Activated CD8-positive, alpha-beta memory T cell treated with anti-CD3 and anti-CD28 coated beads, Interleukin-2, amount 50 U/mL, for 48 hours (primary cell): ENCODE measurements around the gene ARHGAP24.

Experiments used
- DNase-seq: peaks from one replicate; pipeline ENCODE4 v3.0.0-alpha.2; 2020

Gene ARHGAP24

DNA sequence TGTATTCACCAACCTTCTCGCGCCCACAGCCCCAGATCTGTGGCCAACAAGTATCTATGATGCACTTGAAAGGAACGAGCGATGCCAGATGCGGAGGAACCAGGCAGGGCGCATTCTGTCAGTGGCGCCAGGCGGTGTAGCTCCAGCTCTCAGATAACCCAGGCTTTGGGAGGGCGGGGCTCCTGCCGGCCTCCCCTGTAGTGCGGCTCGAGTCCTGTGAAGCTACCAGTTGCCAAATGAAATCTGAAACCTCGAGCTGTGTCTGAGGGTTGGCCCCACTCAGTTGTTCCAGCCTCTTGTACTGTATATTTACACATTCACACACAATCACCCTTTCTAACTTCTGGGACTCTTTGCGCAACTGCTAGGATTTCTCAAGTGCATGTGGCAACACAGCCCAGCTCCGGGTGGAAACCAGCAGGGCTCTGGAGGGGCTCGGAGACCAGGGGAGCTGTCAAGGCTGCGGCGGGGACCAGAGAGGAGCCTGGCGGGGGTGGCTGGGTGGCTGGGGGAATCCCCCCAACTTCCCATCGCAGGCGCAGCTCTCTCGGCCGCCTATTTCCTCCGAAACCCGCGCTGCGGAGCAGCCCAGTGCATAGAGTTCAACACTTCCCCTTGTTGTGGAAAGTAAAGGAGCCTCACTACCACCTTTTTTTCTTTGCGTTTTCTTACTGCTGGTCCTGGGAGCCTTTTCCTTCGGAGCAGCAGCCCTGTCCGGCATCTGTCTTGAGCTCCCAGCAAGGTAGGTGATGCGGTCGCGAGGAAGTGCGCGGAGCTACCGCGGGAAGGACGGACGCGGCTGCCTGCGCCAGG lies at the start of gene ARHGAP24:
ARHGAP24 (plus strand) TSS at position 333 of the 813 bp plus-strand sequence.
- peak; percentile 59 for DNase-seq

DNA sequence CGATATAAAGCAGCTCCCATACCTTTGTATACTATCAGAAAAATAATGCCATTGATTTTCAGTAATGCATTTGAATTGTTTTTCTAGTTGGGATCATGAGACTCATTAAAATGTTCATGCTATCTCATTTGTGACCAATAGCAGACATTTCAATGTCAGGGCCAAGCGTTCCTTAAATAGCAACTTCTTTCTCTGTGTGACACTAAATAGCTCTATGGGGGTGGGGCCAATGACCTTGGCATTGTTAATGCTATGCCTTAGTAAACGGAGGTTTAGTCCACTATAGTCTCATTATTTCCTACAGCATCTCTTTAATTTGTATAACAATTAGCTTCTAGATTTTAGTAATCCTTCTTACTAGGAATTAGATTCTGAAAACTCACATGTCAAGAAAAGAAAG lies 48.6 kb upstream of the ARHGAP24 start:
- DNase-seq = no peak

DNA sequence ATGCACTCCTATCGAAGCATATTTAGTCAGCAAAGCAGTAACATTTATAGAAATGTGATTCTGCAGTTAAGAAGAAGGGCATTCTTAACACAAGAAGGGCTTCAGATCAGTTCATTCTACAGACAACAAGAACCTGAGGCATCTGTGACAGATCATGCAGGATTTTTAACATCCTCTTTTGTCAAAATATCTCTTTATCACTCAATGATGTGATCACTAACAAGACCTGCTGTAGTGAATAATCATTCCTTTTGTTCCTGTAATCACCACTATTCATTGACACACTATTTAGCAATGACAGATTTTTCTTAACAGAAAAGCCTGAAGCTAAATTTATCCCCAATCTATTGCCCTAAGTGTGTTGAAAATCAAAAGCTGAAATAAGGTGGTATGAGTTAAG lies 47.8 kb upstream of the ARHGAP24 start:
- no peak for DNase-seq

DNA sequence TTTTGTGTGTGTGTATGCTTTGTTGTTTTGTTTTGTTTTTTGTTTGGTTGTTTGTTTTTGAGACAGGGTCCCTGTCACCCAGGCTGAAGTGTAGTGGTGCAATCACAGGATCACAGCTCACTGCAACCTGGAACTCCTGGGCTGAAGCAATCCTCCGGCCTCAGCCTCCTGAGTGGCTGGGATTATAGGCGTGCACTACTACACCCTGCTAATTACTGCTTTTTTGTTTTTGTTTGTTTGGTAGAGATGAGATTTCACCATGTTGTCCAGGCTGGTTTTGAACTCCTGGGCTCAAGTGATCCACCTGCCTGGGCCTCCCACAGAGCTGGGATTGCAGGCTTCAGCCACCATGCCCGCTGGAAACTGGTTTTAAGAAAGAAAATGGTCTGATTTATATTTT lies 44.7 kb upstream of the ARHGAP24 start:
- DNase-seq = no peak

DNA sequence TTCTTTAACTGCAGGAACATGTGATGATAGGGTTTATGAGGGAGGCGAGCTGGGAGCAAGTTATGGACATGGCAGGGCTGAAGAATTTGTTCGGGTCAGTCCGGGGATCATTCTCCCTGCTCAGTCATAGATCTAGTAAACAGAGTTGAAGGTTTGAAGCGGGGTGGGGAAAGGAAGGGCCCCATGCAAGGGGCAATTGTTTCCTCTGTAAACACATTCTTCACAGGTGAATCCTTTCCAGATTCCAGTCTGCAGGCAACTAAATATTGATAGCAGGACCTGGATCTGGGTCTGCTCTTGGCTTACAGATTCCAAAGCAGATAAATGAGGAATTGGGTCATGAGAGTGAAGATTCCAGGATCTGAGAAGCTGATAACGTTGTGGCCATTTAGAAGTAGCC lies 44.3 kb upstream of the ARHGAP24 start:
- no peak for DNase-seq

DNA sequence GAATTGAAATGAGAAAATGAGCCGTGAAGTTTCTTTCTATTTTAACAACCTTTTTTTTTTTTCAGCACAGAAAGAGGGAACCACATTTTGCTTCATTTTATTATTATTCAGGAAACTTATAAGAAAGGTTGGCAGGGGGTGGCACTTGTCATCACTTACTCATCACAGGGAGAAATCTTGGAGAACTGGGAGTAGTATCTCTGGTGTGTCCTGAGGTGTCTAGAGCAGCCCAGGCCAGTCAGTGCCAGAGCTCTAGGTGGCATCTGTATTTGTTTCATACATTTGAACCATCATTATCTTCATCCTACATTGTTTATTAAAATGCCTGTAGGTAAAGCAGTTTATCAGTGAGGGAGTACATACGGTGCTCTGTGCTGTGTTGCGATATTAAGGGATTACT lies 43.8 kb upstream of the ARHGAP24 start:
- no peak for DNase-seq

DNA sequence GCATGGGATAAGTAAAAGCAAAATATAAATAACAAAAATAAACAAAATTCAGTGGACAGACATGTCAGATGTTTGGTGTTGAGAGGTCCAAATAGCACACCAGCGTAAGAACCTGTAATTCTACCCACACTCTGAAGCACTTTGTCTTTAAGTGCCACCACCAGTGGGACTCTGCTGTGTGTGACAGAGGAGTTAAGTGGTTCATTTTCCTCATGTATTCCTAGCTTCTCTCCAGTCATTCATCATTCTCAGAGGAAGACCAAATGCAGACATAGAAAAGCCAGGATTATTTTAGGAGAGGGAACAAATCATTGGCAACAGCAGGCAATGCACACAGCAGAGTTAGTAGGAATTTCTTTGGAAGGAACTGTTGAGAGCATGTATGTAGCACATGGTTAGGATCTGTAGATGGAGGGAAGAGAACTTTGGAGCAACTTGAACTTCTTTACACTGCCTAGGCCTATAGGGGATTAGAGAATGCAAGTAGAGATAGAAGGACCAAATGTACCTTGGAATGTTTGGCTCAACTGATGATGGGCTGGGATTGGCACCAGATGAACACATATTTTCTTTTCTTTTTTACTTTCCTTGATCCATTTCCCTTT lies 43.0 kb upstream of the ARHGAP24 start:
- no peak for DNase-seq

DNA sequence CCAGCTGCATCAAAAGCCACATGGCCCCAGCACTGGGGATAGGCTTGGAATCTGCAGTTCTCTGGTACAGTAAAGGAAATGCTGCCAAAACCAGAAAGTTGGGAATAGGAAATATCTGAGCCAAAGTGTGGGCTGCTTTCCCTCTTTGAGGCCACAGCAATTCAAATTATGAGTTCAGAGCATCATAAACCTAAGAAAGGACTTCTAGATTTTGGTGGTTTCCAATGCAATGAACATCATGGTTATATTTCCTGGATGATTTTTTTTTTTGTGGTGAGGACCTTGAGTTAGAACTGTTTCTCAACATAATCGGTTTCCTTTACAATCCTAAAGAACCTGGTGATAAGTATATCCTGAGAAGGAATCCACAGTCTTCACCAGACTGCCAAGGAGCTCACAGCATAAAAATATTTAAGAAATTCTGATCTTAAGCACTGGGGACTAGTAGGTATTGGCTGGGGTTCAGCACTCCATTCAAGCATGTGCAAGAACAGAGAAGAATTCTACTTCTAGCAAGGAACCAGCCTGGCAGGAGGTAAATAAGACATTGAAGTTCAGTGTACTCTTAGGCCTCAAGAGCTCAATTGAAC lies 29.8 kb upstream of the ARHGAP24 start:
- DNase-seq = no peak

DNA sequence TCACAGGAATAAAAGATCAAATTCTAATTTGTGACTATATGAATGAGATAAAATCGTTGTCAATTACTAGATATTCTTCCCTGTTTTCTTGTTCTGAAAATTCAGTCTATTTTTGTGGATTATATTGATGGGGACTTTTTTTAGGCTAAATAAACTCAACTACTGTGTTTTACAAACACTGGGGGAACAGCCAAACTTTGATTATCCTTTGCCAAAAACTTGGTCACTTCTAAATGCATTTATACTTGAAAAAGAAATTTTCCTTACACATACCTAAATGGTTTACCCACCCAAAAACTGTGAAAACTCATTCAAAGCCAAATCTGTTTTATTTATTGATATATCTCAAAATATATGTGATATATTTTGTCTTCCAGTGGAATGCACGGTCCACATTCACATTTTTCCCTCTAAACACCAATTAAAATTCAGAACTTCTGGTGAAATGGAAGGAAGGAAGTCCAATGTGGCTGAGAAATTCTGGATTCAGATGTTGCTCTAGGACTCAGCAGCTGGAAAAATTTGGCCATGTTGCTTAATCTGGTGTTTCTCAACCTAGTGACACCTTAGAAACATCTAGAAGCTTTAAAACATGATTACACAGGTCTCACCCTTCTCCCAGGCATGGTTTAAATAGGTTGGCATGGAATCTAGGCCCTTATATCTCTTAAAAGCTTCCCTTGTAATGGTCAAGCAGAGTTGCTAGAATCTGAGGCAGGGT lies 28.6 kb upstream of the ARHGAP24 start:
- no peak for DNase-seq

DNA sequence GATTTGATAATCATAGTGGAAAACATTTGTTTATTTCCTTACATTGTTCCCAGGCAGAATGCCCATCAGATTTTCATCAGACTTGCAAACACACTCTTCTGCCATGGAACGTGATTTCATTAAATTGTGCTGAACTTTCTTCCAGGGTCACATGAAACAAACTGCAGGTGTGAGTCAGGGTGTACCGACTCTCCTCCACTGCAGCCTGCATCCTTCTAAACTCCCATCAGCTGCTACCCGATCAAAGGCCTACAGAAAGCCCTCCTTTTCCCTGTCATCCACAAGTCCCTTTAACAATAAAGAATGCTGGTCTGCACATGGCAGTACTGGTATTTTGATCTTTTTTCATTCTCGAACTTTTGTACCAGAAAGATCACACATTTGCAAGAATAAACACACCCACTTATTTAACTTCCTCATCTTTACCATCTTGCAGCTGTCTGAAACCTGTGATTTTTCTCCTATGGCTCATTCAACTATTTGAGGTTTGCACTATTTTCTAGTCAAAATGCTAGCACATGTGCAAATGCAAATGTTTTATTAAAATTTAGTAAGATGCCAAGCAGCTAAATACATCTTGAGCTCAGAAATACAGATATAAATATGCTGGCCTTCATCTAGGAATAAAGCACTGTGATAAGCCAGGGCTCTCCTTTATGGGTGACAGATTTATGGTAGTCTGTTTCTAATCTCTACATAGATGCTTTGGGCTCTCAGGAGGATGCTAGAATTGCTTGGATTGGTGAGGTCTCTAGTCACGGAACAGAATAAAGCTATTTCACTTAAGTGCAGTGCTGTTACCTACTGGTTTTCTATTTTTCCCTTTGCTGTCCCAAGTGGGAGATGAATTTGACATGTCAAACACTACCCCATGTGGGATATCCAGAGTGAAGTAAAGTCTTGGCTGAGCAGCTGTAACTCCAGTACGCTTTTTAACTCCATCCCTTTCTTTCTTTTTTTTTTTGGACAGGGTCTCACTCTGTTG lies 25.8 kb upstream of the ARHGAP24 start:
- no peak for DNase-seq

DNA sequence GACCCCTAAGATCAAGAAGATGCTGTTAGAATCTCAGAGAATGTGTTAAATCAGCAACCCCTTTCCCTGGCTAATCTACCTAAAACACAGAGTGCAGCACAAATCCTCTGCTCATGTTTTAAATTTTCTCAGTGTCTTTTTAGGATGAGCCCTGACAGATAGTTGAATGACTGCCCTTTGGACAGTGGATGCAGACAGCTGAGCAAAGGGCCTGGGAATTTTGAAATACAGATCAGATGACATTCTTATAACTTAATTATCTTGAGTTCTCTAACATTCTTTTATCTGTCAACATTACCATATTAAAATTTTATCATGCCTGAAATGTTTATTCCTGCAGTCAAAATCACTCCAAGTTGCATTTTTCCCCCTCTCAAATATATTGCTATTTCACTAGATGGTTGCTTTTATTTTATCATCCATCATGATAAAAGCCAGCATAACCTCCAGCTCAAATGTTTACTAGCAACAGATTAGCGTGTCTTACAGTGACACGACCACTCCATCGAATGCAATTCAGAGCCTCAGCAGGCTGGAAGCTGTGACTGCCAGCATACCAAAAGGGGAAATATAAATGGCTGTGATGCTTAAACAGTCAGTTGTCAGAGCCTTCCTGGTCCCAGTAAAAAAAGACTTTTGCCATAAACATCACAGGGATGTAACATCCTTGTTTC lies 22.8 kb upstream of the ARHGAP24 start:
- no peak for DNase-seq

DNA sequence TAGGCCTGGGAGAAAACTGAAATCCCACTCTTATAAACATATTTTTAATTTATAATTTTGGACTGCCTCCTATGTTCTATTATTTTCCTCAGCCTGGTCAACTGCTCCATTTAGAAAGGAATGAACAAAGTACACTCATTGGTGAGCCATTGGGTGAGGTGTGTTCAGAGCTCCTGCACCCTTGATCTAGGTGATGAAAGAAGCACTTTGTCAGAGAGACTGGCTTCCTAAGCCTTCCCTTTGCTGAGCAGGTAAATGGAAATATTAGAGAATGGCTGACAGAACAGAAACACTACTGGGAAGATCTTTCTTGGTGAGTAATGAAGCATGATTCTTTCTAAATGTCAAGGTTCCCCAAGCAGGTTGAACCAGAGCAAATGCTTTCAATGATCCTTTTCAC lies 19.0 kb upstream of the ARHGAP24 start:
- no peak for DNase-seq

DNA sequence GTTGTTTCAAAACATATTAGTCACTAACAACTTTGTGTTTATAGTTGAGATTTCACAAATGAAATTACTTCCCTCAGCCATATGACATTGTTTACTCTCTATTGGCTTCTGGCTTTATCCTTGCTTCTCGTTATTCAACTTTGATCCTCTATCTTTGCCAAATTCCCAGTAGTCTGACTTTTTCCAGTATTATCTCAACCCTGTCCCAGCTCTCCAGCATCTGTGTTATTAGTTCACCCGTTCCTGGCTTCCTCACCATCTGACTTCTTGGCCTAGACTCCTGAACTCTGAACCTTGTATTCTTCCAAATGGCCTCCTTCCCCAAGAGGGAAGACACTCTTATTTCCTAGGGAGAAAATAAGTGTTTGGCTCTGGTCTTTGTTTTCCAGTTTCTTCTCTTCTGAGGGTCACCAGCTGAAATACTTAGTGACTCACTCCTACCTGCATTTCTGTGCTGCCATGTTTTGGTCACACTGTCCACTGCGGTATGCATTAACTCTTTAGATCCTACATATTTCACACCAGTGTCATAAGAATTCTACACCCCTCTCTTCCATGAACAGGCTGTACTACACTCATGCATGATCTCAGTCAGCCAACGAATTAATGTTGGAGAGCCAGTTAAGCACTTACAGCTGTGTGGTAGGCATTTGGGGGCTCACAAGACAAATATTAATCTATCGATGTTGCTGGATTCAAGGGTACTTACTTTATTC lies 17.0 kb upstream of the ARHGAP24 start:
- no peak for DNase-seq

DNA sequence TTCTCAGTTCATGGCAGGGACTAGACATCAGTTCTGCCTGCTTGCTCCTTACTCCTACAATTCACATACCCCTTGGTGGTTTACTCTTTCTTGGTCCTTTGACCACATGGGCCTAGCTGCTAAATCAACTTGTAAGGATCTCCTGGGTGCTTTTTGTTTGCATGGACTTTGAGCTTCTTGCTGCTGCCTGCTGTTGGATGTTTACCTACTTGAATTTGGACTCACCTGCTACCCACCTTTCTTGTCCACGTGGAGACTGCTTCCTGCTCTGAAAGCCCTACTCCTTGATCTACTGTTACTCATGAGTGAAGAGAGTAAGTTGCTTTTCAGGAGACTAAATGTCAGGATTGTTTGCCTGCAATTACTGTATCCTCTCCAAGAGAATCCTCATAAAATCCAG lies 15.2 kb upstream of the ARHGAP24 start:
- DNase-seq = no peak

DNA sequence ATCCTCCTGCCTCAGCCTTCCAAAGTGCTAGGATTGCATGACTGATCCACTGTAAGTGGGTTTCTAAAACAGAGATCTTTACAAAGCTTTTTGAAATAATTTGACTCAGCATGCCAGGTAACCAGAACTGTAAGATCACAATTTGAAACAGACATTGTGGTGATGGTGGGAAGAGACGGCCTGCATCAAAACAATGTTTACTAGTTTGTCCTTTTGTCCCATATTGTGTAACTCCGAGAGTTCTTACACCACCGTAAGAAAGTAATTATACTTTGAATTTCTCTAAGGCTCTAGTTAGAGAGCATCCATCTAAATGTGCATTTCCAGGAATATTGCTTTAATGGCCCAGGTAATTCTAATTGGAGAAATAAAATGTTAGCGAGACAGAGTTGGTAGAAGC lies 594 bp upstream of the ARHGAP24 start:
- DNase-seq = no peak

DNA sequence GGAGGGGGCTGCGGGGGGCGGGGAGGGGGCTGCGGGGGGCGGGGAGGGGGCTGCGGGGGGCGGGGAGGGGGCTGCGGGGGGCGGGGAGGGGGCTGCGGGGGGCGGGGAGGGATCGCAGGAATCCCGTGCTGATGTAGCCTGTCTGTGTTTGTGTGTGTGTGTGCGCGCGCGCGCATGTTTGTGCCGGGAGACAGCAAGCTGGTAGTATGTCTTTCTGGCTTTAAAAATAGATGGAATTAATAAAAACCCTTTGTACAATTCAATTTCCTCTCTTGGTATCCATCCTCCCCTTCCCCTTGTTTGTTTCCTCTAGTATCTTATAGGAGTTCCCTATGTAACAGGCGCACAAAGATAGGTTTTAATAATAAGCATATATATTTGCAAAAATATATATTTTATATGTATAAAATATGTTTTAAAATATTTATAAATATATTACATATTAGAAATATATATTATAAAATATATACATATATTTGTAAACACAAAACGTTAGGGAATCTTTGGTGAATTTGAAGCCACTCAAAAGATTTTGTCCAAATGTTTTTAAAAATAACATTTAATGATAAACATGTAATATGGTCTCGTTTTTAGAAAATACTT lies 782 bp downstream of the ARHGAP24 start:
- DNase-seq = no peak

DNA sequence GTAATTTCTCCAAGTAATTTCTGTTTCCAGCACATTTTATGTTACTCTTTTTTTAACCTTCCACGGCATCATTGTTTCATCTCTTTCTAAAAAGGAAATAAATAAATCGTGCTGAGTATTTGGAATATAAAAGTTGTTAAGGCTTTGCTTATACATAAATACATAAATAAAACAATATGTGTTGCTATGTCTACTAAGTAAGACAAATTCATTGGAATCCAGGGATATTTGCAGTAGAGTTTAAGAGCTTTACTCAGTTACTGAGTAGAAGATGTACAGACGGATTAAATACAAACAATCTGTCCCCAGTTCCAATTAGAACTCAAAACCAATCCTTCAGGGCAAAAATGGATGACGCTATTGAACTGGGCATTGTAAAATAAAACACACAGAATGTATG lies 1.4 kb downstream of the ARHGAP24 start:
- DNase-seq = no peak

DNA sequence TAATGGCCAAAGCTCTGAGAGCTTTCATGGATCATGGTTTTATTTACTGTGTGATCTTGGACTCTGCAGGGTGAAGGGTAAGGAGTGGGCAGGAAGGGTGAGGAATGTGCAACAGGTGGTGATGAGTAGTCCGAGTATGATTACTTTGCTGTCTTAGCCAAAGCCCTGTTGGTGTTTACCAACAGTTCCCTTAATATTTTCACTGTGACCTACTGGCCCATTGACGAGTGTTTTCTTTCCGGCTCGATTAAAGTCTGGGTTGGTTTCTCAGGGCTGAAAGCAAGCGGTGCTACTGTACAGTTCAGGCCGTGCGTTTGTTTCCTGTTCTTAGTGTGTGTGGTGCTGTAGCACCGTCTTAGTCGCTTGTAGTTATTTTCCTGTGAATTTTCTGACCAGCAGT lies 2.6 kb downstream of the ARHGAP24 start:
- DNase-seq = no peak

DNA sequence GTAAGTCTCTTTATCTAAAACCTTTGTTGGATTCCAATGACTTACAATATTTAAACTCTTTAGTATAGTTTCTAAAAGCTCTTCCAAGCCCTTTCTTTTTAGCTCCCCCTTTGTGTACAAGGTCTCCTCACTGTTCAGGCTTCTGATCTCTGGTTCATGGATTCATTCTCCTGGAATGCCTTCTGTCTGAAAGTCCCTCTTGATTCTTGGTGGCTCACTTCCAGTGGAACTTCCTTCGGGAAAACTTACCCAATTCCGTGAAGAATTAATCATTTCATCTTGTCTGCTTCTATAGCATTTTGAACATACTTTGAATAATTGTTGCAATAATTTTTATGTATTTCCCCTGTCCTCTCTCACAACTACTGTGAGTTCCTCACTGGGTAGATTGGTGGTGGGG lies 3.6 kb downstream of the ARHGAP24 start:
- no peak for DNase-seq

DNA sequence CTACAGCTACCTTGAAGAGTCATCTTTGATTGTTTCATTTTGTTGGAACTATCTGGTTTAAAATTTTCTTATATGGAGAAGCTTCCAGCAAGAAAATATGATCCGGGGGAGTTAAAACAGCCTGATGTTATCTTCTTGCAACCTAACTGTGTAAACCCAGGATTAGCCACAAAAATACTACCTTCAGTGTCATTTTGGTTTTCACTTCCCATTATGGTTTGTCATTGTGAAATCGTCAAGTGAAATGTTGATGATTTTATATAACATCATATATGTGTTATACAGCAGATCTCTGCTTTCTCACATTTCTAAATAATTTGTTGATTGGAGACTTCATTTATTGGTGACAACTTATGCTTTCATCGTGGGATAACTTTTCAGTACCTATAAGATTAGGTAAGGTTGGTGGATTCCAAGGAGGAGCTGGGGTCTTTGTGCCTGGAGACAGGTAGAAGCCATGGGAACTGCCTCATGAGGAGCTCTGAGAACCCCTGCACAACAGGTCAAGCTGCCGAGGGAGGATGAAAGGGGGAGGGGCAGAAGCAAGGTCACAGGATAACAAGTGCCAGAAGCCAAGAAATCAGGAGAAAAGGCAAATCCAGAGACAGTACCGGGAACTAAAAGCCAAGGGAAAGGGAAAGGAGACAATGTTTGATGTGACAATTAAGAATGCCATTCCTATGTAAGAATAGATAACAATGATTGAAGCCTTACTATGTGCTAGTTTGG lies 7.2 kb downstream of the ARHGAP24 start:
- no peak for DNase-seq
